Measurements from ENCODE around the gene RPS15. TPM values are rescaled to one million over a fixed set of nuclear protein-coding genes. Genes with fewer than 3 reads are reported as not detected.
A peak's percentile ranks its signal among the peaks of the same experiment; 100 is the strongest.
"Not testable (repeated sequence)": the region's sequence is repeated elsewhere in the genome, so short reads cannot be mapped to it uniquely, and the experiment has no call there.

RPS15 gene
- total RNA-seq, 1 experiment from 2014 or later = 2,021 TPM

DNA sequence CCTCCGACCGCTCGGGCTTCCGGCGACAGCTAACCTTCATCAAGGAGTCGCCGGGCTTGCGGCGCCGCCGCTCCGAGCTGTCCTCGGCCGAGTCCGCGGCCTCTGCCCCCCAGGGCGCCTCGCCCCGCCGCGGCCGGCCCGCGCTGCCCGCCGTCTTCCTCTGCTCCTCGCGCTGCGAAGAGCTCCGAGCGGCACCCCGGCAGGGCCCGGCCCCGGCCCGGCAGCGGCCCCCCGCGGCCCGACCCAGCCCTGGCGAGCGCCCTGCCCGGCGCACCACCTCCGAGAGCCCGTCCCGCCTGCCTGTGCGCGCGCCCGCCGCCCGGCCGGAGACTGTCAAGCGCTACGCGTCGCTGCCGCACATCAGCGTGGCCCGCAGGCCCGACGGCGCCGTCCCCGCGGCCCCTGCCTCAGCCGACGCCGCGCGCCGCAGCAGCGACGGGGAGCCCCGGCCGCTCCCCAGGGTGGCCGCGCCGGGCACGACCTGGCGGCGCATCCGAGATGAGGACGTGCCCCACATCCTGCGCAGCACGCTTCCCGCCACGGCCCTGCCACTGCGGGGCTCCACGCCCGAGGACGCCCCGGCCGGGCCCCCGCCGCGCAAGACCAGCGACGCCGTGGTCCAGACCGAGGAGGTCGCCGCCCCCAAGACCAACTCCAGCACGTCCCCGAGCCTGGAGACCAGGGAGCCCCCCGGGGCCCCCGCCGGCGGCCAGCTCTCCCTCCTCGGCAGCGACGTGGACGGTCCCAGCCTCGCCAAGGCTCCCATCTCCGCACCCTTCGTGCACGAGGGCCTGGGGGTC is 31.3 kb downstream of the RPS15 start:
- no peak for DNase-seq (ENCODE audit: low read depth)

DNA sequence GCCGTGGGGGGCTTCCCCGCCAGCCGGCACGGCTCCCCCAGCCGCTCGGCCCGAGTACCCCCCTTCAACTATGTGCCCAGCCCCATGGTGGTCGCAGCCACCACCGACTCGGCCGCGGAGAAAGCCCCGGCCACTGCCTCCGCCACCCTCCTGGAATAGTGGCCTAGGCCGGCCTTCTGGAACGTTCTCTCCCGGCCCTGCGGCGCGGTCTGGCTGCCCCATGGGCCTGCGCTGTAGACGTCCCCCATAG is 31.8 kb downstream of the RPS15 start:
- DNase-seq (ENCODE audit: low read depth) = no peak

DNA sequence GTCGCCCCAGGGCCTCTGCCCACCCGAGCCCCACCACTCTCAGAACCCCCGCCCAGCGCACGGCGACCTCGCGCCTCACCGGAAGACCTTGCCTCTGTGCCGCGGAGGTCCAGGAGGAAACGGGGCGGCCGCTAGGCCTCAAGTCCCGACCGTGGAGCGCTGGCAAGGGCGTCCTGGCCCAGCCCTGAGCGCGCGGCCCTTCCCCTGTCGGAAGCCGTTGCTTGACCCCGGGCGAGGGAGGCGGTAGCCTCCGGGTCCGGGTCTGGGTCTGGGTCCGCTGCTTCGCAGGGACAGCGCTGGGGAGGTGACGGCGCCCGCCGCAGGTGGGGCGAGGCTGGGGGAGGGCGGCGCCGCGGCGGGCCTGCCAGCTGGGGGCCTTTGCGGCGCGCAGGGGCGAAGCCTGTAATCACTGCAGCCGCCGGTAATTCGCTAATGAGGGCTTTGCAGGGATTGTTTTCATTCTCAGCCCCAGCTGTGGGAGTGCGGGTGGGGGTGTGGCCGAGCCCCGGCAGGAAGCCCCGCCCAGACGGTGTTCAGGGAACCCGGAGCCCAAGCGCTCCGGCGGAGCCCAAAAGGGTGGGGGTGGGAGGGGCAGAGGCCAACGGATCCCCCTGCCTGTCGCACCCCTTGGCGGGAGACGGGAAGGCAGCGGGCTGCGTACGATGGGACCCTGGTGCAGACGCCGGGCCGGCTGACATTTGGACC is 32.3 kb downstream of the RPS15 start:
- no peak for DNase-seq (ENCODE audit: low read depth)

DNA sequence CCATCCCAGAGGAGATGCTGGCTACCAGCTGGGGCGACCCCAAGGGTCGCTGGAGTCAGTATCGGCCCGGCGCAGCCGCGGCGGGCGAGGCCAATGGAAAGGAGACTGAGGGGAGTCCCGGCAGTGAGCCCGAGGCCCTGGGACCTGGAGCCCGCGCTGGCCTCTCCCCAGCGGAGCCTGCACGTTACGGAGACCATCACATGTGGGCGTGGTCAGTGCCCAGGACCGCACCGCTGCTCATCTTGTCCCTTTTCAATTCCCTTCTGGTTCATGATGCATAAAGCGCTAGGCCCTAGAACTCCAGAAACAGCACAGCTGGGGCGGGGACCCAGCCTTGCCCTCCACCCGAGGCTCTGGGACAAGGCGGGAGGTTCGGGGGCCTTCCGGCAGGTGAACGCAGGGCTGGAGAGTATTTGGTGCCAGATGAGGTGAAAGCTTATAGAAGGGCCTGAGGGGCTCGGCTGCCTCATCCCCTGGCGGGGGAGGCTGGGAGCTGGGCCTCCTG is 32.9 kb downstream of the RPS15 start:
- DNase-seq (ENCODE audit: low read depth) = no peak

DNA sequence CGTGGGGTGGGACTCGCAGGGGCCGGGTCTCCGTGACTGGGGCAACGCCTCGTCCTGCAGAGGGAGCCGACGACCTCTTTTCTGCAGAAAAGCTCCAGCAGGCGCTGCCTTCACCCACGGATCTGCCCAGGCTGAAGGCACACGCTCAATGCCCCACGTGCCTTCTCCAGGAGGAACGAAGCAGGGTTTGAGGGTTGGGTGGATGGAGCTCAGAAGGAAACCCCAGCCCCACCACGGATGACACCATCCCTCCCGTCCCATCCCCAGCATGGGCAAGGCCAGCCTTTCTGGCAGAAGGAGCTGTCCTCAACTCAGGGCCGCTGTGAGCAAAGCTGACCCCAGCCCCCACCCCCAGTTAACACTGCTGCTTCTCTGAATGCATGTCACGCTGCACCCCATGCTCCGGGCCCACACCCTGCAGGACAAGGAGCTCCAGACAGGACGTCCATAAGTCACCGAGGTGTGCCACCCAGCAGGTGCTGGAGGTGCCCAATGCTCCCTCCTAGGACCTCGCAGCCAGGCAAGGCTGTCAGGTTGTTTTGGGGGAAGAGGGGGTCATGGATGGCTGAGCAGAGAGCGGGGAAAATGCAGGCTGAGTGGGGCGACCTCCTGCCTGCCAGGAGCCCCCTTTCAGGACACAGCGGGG is 33.4 kb downstream of the RPS15 start:
- no peak for DNase-seq (ENCODE audit: low read depth)

DNA sequence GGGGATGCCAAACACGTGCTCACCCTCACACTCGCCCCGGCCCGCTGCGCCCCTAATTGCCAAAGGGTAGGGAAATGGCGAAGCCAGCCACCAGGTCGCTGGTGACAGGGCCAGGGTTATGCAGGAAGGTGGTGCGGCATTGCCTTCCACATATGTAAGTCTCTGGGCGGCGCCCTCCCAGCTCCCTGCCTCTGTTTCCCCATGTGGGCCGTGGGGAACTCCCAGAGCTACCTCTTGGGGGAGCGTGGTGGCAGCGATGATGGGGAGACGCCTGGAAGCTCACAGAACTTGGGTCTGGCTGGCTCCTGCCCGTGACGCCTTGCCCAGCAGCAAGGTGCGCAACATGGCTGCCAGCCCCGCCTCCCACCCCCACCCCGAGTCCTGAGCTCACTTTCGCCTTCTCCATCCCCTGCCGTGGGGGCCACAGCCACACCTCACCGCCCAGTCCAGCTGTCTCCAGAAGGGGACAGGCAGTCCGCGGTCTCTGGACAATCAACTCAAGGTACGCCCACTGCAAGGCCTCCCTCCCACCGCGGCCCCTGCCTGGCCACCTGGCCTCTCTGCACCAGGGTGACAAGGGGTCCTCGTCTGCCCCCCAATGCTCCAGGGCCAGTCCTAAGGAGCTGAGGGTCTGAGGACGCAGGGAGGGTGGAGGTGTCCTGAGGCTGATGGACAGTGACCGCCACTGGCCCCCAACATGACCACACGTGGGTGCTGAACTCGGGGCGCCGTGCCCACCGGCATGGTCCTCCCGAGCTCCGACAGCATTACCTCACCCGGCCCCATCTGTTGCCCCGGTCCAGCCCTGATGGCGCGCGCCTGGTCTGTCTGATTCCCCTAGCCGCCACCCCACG is 34.3 kb downstream of the RPS15 start:
- DNase-seq (ENCODE audit: low read depth) = no peak

DNA sequence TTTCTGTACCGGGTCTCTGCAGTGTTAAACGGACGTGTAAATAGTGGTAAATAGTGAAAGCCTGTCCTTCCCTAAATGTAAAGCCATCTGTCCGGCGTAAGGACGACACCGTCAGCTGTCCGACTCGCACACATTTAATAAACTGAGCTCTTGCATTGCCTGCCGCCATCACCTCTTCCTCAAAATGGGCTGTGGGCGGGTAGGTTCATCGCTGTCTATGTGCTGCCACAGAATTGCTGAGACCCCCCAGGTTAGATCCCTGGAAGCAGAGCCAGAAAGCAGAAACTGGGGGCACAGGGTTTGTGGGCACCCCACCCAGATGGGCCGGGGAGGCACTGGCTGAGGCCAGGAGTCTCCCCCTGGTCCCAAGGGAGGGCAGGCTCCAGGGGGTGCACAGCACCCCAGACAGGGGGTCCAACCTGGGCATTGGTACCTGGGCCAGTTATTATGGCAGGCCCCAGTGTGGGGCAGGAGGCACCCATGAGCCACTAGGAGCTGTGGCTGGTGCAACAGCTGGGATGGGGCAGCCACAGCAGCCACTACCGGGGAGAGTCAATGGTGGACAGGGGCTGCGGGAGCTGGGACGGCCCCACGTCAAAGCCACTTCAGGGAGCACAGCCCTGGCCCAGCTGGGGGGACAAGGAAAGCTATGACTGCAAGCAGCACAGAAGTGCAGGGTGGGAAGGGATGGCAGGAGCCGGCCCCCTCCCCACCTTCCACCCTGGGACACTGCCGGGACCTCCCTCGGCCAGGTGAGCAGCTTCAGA is 35.1 kb downstream of the RPS15 start:
- DNase-seq (ENCODE audit: low read depth) = no peak

DNA sequence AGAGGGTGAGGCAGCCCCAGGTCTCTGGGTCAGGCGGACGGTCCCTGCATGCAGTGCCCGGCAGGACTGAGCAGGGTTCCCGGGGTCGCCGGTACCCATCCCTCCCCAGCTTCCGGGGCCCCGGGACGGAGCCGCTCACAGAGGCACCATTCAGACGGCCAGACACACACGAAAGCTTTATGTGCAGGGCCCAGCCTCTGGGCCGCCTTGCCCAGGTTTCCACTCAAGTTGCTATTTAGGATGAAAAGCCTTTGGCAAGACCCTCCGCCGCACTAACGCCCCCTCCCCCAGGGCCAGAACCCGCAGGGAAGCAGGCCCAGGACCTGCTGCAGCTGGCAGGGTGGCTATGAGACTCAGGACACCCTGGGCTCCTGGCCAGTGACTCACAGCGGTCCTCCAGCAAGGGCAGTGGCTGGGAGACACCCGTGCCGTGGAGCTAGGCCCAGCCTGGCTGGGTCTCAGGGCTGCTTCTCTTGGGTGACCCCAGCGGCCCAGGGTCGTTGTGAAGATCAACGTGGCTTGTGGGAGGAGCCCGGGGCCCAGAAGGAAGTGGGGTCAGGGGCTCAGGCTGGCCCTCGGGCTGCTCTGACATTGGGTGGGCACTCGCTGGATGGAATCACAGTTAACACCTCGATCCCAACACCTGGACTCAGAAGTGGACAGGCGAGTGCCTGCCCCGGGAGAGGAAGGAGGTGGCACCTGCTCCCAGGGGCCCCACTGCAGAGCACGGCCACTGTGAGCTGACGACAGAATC is 36.0 kb downstream of the RPS15 start:
- peak; percentile 46 for DNase-seq (ENCODE audit: low read depth)

DNA sequence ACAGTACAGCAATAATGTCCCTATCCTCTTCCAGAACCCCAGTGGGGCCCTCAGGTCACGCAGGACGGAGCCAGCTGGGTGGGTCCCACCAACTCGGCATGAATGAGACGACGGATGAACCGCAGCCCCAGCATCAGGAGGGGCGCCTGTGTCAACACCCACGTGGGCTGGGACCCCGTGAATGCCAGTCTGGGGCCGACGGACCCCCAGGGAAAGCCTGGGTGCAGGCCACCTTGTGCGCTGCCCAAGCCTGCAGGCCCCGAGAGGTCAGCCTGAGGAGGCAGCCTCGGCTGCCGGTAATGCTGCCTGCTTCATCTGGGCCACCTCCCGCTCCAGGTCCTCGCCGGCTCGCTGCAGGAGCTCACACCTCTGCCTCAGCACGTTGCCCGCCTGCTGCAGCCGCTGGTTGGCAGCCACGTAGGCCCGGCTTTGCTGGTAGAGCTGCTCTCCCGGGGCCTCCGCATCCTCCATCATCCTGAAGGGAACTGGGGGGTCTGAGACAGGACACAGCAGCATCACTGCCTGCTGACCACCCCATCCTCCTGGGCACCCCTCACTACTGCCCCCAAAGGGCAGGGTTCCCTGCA is 36.7 kb downstream of the RPS15 start:
- DNase-seq (ENCODE audit: low read depth) = no peak

DNA sequence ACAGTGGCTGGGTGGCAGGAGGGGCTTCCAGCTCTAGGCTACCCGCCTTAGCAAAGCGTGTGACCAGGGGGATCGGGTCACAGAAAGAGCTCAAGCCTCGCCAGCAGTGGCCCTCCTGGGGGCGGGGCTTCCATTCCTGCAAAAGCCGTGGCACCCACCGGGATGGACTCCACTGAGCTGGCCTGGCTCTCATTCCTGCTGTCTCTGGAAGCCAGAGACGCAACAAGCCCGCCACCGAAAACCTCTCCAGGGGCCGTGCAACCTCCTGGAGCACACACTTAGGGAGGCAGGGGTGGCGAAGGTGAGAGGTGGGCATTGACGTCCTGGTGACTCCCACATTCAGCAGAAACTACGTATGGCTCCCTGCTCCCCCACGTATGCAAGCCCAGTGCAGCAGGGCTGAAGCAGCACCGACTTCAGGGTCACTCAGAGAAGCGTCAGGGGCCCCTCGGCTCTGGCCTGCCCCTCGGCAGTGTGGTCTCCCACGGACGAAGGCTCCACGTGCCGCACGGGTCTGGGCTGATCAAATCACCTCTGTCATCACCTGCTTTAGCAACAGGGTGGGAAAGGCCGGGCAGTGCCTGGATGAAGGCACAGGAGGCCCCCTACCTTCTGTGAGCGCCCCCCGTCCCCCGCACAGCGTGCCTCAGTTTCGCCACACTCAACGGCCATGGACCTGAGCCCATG is 37.7 kb downstream of the RPS15 start:
- no peak for DNase-seq (ENCODE audit: low read depth)

DNA sequence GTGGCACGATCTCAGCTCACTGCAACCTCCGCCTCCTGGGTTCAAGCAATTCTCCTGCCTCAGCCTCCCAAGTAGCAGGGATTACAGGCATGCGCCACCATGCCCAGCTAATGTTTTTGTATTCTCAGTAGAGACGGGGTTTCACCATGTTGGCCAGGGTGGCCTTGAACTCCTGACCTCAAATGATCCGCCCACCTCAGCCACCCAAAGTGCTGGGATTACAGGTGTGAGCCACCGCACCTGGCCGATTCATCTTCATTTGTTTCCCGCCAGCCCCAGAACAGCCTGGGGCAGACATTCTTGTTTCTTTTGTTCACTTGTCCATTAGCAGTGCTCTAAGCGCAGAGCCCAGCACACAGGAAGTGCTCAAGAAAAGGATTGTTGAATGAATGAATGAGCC is 38.9 kb downstream of the RPS15 start:
- not testable (repeated sequence) for DNase-seq (ENCODE audit: low read depth)

DNA sequence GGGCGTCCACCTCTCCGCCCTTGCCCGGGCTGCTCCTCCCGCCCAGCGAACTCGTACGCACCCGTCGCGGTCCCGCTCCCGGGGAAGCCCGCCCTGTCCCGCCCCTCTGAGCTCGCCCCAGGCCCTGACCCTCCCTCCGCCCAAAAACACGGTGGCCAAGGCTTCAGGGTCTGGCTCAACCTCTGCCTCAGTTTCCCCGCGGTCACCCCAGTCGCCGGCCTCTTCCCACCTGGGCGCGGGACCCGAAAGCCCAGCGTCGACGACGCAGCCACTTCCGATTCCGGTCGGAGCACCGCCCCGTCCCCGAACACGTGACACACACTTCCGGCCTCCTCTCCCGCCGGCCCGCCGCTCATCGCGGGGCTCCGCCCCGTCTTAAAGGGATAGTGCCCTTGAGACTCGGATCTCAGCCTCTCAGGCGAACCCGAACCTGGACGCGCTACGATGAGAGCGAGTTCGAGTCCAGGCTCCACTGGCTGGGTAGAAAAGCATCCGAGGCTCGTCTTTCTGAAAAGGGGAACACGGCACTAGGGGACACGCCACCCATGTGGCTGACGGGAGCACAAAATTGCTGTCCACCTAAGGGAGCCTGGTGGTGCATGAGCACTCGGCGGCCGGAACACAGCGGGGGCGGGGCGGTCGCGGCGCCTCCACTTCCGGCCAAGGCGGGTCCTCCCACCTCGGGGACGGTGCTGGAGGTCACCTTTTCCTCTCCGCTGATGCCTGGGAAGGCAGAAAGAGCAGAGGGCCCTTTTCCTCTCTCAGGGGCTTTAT is 40.9 kb downstream of the RPS15 start, which contains the start of gene C19orf25:
TSS of gene C19orf25 (minus strand) at position 282 of the 774 bp plus-strand sequence. CDS start 312 bp downstream, outside the sequence.
- DNase-seq (ENCODE audit: low read depth) = peak; percentile 95

DNA sequence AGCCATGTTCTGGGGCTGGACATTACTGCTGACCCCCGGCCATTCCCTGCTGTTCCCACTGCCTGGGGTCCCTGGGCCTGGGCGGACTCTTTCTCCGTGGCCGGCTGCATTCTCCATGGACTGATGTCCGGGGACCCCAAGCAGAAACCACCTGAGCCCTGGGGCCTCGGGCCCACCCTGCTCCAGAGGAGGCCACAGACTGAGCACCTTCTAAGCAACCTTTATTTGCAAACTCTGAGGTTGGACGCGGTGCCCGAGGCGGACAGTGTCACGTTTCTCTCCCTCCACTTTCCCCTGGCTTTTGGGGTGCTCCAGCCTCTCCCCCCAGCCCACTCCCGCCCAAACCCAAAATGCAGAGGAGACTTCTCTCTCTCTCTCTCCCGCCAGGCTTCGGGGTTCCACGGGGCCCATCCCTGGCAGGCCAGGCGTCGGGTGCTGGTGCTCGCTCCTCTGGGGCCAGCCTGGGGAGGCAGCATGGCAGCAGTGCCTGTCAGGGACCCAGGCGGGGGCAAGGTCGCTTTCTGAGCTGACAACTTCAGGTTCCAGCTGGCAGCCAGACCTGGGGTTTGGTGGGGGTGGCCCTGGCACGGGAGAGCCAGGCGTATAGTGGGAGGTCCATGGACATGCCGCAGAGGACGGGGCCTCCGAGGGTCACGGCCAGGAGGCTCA is 43.2 kb downstream of the RPS15 start:
- no peak for DNase-seq (ENCODE audit: low read depth)

DNA sequence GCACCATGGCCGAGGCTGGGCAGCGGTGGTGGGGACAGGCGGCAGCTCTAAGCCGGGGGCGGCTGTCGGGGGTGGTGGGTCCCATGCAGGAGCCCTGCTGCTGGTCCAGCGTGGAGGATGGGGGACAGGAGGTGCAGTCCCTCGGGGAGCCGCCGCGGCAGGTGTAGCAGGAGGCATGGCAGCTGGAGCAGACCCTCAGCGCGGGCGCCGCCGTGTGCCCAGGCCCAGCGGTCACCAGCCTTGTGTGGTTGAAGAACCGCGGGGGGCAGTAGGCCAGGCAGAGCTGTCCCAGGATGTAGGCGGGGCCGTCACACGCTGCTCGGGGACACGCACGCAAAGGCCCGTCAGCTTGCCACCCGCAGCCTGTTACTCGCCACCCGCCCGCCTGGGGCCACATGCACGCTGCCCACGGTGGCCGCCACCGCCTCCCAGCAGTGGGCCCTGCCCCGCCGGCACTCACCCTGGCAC is 43.7 kb downstream of the RPS15 start:
- DNase-seq (ENCODE audit: low read depth) = no peak

DNA sequence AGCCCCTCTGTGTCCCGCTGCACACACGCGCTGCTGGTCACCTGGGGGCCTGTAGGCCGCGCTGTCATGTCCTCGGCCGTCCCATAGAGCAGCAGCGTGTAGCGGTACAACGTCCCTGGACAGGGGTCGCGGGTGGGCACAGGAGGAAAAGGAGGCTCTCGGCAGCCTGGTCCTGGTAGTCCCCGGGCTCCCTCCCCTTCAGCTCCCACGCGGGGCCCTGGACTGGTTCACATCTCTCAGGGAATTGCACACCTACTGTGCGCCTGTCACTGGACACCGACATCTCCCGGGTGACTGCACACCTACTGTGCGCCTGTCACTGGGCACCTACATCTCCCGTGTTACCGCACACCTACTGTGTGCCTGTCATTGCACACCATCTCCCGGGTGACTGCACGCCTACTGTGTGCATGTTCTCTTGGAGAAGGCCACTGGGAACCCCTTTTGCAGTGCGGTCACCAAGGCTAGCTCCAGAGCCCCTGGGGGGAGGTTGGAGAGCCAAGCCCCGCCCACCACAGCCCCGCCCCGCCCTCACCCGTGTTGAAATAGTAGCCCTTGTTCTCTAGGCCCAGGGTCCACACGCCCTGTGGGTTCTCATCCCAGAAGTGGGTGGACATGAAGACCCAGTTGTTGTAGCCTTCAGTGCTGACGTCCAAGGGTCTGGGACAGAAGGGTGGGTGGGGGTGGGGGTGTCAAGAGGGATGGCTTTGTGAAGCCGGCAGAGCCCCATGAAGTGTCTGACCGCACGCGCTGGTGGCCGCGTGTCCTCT is 44.4 kb downstream of the RPS15 start:
- DNase-seq (ENCODE audit: low read depth) = no peak

DNA sequence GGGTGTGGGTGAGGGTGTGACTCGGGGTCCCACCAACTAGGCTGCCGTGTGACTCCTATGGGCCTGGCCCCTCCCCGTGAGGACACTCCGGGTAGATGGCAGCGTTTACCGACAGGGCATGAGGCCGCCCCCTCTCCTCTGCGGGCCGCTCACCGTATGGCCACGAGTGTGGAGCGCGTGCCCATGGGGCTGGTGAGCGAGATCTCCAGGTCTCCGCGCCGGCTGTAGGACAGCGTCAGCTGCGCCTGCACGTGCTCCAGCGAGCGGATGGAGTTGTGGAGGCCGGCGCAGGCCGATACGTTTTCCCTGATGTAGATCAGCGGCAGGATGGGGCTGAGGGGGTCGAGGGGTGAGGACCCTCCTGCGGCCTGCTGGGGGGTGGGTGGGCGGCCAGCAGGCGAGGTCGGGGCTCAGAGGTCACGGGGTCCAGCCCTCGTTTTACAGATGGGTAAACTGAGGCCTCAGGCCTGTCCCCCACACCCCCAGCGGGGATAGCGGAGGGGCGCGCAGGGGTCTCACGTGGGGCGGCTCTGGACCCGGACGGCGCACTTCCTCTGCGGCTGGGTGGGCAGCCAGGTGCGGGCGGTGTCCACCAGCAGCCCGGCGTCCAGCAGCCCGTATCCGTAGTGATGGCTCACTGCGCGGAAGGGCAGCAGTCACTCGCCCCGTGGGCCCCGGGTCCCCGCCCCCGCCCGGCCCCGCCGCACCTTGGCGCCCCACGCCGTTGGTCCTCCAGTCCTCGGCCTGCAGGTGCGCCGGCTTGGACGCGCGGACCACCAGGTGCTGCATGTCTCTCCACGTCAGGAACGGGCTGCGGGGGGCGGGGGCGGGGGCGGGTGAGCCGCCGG is 45.2 kb downstream of the RPS15 start:
- DNase-seq (ENCODE audit: low read depth) = no peak

Measured in M059J (cell line).